B cell (primary cell): ENCODE results near the gene RNF8. TPM values are rescaled to one million over a fixed set of nuclear protein-coding genes. Genes with fewer than 3 reads are reported as not detected.

Experiments used
- ATAC-seq: fragments of 200-7000 bp; cut with Tn5 transposase; one replicate; pipeline ENCODE4 v1.10.0; 2021; ENCODE audit warnings: low read depth, mild to moderate bottlenecking, moderate number of reproducible peaks, moderate library complexity
- CTCF ChIA-PET: fragments of 350-600 bp; sonication (Branson Sonifier 250); formaldehyde crosslinking; loops from one replicate; lab custom pipeline; 2021; ENCODE audit warnings: antibody characterized with exemption, inconsistent platforms; lab: Charles Lee
- POLR2A ChIA-PET: fragments of 350-600 bp; sonication (Branson Sonifier 250); formaldehyde crosslinking; loops from one replicate; lab custom pipeline; 2021; ENCODE audit warnings: antibody characterized with exemption; lab: Charles Lee
- DNase-seq: peaks from one replicate; pipeline ENCODE4 v3.0.0; 2013
- H2AFZ ChIP-seq: 2 replicates; pipeline ENCODE4 v1.6.1; 2012; ENCODE audit warnings: mild to moderate bottlenecking, low read depth, low read length; ENCODE audit not compliant: insufficient read depth, poor library complexity, severe bottlenecking
- H3K27ac ChIP-seq, 2 donors: 1 replicate in 1 of 2; 2 replicates in 1 of 2; pipeline ENCODE4 v1.5.1; 2012 to 2013; ENCODE audit warnings: low read length in 2 of 2, mild to moderate bottlenecking in 2 of 2, moderate library complexity in 1 of 2
- H3K27me3 ChIP-seq, 4 experiments: fragments of 200-600 bp in 1 of 4; sonication (generic) in 1 of 4; replicated peaks in 1 of 4; 1 replicate in 2 of 4; 2 replicates in 2 of 4; pipeline versions ENCODE4 v1.6.1 to v1.7.0; 2013 to 2016; ENCODE audit warnings: low read length in 3 of 4, mild to moderate bottlenecking in 2 of 4, mixed read lengths in 1 of 4, moderate library complexity in 1 of 4; ENCODE audit not compliant: insufficient read depth in 4 of 4, control insufficient read depth in 3 of 4; ENCODE audit errors: control extremely low read depth in 1 of 4
- H3K36me3 ChIP-seq, 2 experiments: replicated peaks in 1 of 2; 1 replicate in 1 of 2; 2 replicates in 1 of 2; pipeline versions ENCODE4 v1.6.1 to v1.7.1; 2013; ENCODE audit warnings: low read length in 1 of 2; ENCODE audit not compliant: insufficient read depth in 2 of 2, control insufficient read depth in 1 of 2; ENCODE audit errors: control extremely low read depth in 1 of 2, extremely low read depth in 1 of 2
- H3K4me1 ChIP-seq, 2 donors: fragments of 200-600 bp in 1 of 2; sonication (generic) in 1 of 2; 1 replicate in 1 of 2; 2 replicates in 1 of 2; pipeline versions ENCODE4 v1.5.1 to v1.6.1; 2013 to 2017; ENCODE audit warnings: low read length in 2 of 2; ENCODE audit not compliant: control insufficient read depth in 2 of 2, insufficient read depth in 2 of 2
- H3K4me2 ChIP-seq: replicated peaks from 2 replicates; pipeline ENCODE3; 2012; ENCODE audit warnings: mild to moderate bottlenecking, low read depth, low read length; ENCODE audit not compliant: poor library complexity, severe bottlenecking
- H3K4me3 ChIP-seq, 5 experiments: fragments of 200-600 bp in 1 of 5; sonication (generic) in 1 of 5; 1 replicate in 3 of 5; 2 replicates in 2 of 5; pipeline versions ENCODE4 v1.5.1 to v1.7.0; 2011 to 2016; ENCODE audit warnings: low read length in 4 of 5, mild to moderate bottlenecking in 4 of 5, low read depth in 2 of 5, control low read depth in 1 of 5, moderate library complexity in 1 of 5; ENCODE audit not compliant: insufficient read depth in 1 of 5; ENCODE audit errors: control extremely low read depth in 1 of 5, extremely low read depth in 1 of 5
- H3K79me2 ChIP-seq: fragments of 200-600 bp; sonication (generic); one replicate; pipeline ENCODE4 v1.6.0; 2016; ENCODE audit warnings: low read length; ENCODE audit not compliant: control insufficient read depth, insufficient read depth
- H3K9ac ChIP-seq: fragments of 200-600 bp; sonication (generic); 2 replicates; pipeline ENCODE4 v1.6.1; 2017; ENCODE audit warnings: mild to moderate bottlenecking, low read length, moderate library complexity
- H3K9me3 ChIP-seq, 3 donors: one replicate each; pipeline versions ENCODE4 v1.6.1 to v1.7.1; 2013; ENCODE audit warnings: low read length in 2 of 3; ENCODE audit not compliant: control insufficient read depth in 2 of 3, insufficient read depth in 1 of 3; ENCODE audit errors: control extremely low read depth in 1 of 3
- H4K20me1 ChIP-seq: 2 replicates; pipeline ENCODE4 v1.6.0; 2012; ENCODE audit warnings: mild to moderate bottlenecking, low read length; ENCODE audit not compliant: insufficient read depth, control insufficient read depth, poor library complexity, severe bottlenecking
- H3K27ac Mint-ChIP-seq: one replicate; pipeline ENCODE4 v1.8.0; 2021; ENCODE audit warnings: mixed read lengths
- H3K27me3 Mint-ChIP-seq: one replicate; pipeline ENCODE4 v1.8.0; 2021; ENCODE audit warnings: mixed read lengths
- H3K4me1 Mint-ChIP-seq: one replicate; pipeline ENCODE4 v1.8.0; 2021; ENCODE audit warnings: mixed read lengths
- H3K4me3 Mint-ChIP-seq: one replicate; pipeline ENCODE4 v1.8.0; 2021; ENCODE audit warnings: mixed read lengths
- H3K9me3 Mint-ChIP-seq: one replicate; pipeline ENCODE4 v1.8.0; 2022; ENCODE audit warnings: mixed read lengths; ENCODE audit not compliant: insufficient read depth
- CTCF ChIP-seq: fragments of 200-600 bp; IDR thresholded peaks from one replicate; pipeline ENCODE4 v1.8.0; 2022; ENCODE audit warnings: antibody characterized with exemption, mild to moderate bottlenecking
- EZH2 ChIP-seq: IDR thresholded peaks from 2 replicates; pipeline ENCODE4 v1.6.1; 2012; ENCODE audit warnings: borderline replicate concordance, low read depth, mild to moderate bottlenecking, moderate library complexity, low read length; ENCODE audit not compliant: insufficient read depth, poor library complexity, severe bottlenecking
- WGBS: methylation state at CpG from one replicate; pipeline ENCODE4 v1.1.5; 2013; ENCODE audit warnings: missing lambda C conversion rate; ENCODE audit not compliant: insufficient coverage; 5-methylcytosine and 5-hydroxymethylcytosine counted together
- intact Hi-C: fragments of 100-400 bp; cut with micrococcal nuclease; formaldehyde crosslinking; loops from one replicate; pipeline ENCODE4 v1.10.0; 2022
- polyA plus RNA-seq: library from polyadenylated mRNA; depleted of rRNA; stranded (reverse); fragments of >200 nt; gene quantifications from 2 replicates; pipeline ENCODE4 v1.2.3, GENCODE V29; 2012
- total RNA-seq, 2 donors: library from RNA; stranded (reverse); fragments of 120-200 nt in 1 of 2; gene quantifications; 1 replicate in 1 of 2; 2 replicates in 1 of 2; pipeline versions ENCODE4 v1.2.3 to v1.2.4, GENCODE V29; 2013 to 2022

RNF8 gene
- total and polyA plus RNA-seq, 2 donors (not counting 1 experiment from before 2014, with no cell fraction given): 5.3 to 16.9 TPM

- peaks cover 43% of the 10 kb centered on the region for H3K4me1 Mint-ChIP-seq
- DNase-seq: no peak
- Histone ChIP-seq H3K4me2 (no peak overlapping the region), H3K36me3 (peaks cover 5 to 21% of the 10 kb centered on the region in 2 experiments), H3K27me3 (no peaks in the 10 kb centered on the region), H2AFZ (no peak overlapping the region), H3K27ac (no peak overlapping the region), H3K4me3 (no peak overlapping the region), H4K20me1 (no peaks in the 10 kb centered on the region), H3K9me3 (no peaks in the 10 kb centered on the region), H3K79me2 (no peaks in the 10 kb centered on the region), H3K9ac (no peak overlapping the region), H3K4me1 (peaks cover 30 to 50% of the 10 kb centered on the region in 2 donors)
- no peak overlapping the region for H3K4me3 Mint-ChIP-seq
- POLR2A ChIA-PET: no interaction called here
- H3K9me3 Mint-ChIP-seq: no peaks in the 10 kb centered on the region
- ATAC-seq: no peak
- no peaks in the 10 kb centered on the region for H3K27me3 Mint-ChIP-seq
- intact Hi-C loops: no loop called here
- CTCF ChIA-PET: interaction anchor here (1.2 to 6.1 kb wide), 2 partner anchors 8 to 48 kb away, joined by 4 to 21 read pairs; no protein-coding TSS in a partner anchor
- no CpG with 5 or more reads among the region's 1 CpG for WGBS
- no peak overlapping the region for H3K27ac Mint-ChIP-seq
- TF ChIP-seq EZH2 (no peak), CTCF (no peak)
Measured at GRCh38 chr6:37373822-37374471, 20.2 kb downstream of the RNF8 start.

GRCh38 chr6:37375376-37375775 is 21.6 kb downstream of the RNF8 start:
- intact Hi-C loops: no loop called here
- Histone ChIP-seq H3K27me3 (no peaks in the 10 kb centered on the region), H2AFZ (no peak overlapping the region), H3K9me3 (no peaks in the 10 kb centered on the region), H3K9ac (no peak overlapping the region), H3K4me3 (no peak overlapping the region), H3K36me3 (peaks cover 3 to 18% of the 10 kb centered on the region in 2 experiments), H4K20me1 (no peaks in the 10 kb centered on the region), H3K27ac (peak overlapping the region; percentile 56 to 77), H3K4me2 (peak overlapping the region; percentile 40), H3K79me2 (no peaks in the 10 kb centered on the region), H3K4me1 (peaks cover 30 to 47% of the 10 kb centered on the region in 2 donors)
- Mint-ChIP-seq H3K27ac (no peak overlapping the region), H3K9me3 (no peaks in the 10 kb centered on the region), H3K4me1 (peaks cover 41% of the 10 kb centered on the region), H3K4me3 (no peak overlapping the region), H3K27me3 (no peaks in the 10 kb centered on the region)
- ChIA-PET POLR2A (no interaction called here), CTCF (interaction anchor here (1.2 kb wide), 1 partner anchor 51 kb away, joined by 4 read pairs; no protein-coding TSS in a partner anchor)
- ATAC-seq (no peak), DNase-seq (no peak)
- TF ChIP-seq CTCF (no peak), EZH2 (no peak)
